HEK293 (cell line): ENCODE measurements around the gene CA5A.
A peak's percentile ranks its signal among the peaks of the same experiment; 100 is the strongest.
"Not testable (repeated sequence)": the region's sequence is repeated elsewhere in the genome, so short reads cannot be mapped to it uniquely, and the experiment has no call there.

Experiments used
- CTCF ChIA-PET: fragments of 350-600 bp; formaldehyde crosslinking; extraction: SDS; loops from one replicate; lab custom pipeline; 2021; ENCODE audit warnings: antibody characterized with exemption; lab: Yijun Ruan, JAX
- POLR2A ChIA-PET: fragments of 300-600 bp; formaldehyde crosslinking; extraction: SDS; loops from one replicate; lab custom pipeline; 2020; ENCODE audit warnings: antibody characterized with exemption, inconsistent platforms; lab: Yijun Ruan, JAX
- H3K27ac ChIP-seq: fragments of 200-500 bp; sonication (Bioruptor generic); 2 replicates; pipeline ENCODE4 v1.5.1; 2014; ENCODE audit warnings: low read depth, low read length, control low read depth, inconsistent platforms; ENCODE audit errors: extremely low read depth
- H3K36me3 ChIP-seq, 2 experiments: fragments of 200-500 bp in 1 of 2; sonication (Bioruptor generic) in 1 of 2; 1 replicate in 1 of 2; 2 replicates in 1 of 2; pipeline ENCODE4 v1.5.1; 2014 to 2017; ENCODE audit warnings: inconsistent platforms in 2 of 2, low read length in 2 of 2; ENCODE audit not compliant: control insufficient read depth in 2 of 2, insufficient read depth in 1 of 2
- H3K4me1 ChIP-seq: fragments of 200-500 bp; sonication (Bioruptor generic); 2 replicates; pipeline ENCODE4 v1.5.1; 2014; ENCODE audit warnings: mild to moderate bottlenecking, low read length, inconsistent platforms; ENCODE audit not compliant: control insufficient read depth, insufficient read depth
- H3K4me3 ChIP-seq: 2 replicates; pipeline ENCODE4 v1.5.1; 2011; ENCODE audit warnings: low read depth, mild to moderate bottlenecking, control low read depth, low read length, moderate library complexity
- H3K9me3 ChIP-seq: fragments of 200-500 bp; sonication (Bioruptor generic); 2 replicates; pipeline ENCODE4 v1.5.1; 2014; ENCODE audit warnings: low read depth, low read length, inconsistent platforms; ENCODE audit not compliant: control insufficient read depth, insufficient read depth
- EGR2 ChIP-seq: fragments of 450-650 bp; formaldehyde crosslinking; IDR thresholded peaks from 2 replicates; pipeline ENCODE4 v1.5.1; 2016; ENCODE audit warnings: low read depth, missing biosample characterization, missing genetic modification characterization
- KLF8 ChIP-seq: fragments of 450-650 bp; formaldehyde crosslinking; IDR thresholded peaks from 2 replicates; pipeline ENCODE4 v1.5.1; 2016; ENCODE audit warnings: missing biosample characterization, missing genetic modification characterization
- SALL2 ChIP-seq: fragments of 450-650 bp; formaldehyde crosslinking; IDR thresholded peaks from 2 replicates; pipeline ENCODE4 v1.5.0; 2017; ENCODE audit warnings: missing biosample characterization, mild to moderate bottlenecking, missing genetic modification characterization, borderline replicate concordance
- SETDB1 ChIP-seq: IDR thresholded peaks from one replicate; pipeline ENCODE4 v1.6.1; 2017; ENCODE audit warnings: mild to moderate bottlenecking, low read length, moderate library complexity, mixed read lengths; ENCODE audit not compliant: insufficient read length
- SP2 ChIP-seq: fragments of 450-650 bp; formaldehyde crosslinking; IDR thresholded peaks from 2 replicates; pipeline ENCODE4 v1.5.1; 2016; ENCODE audit warnings: missing biosample characterization, missing genetic modification characterization
- SP3 ChIP-seq: fragments of 450-650 bp; formaldehyde crosslinking; IDR thresholded peaks from 2 replicates; pipeline ENCODE4 v1.5.1; 2016; ENCODE audit warnings: missing biosample characterization, missing genetic modification characterization
- YY2 ChIP-seq: fragments of 450-650 bp; formaldehyde crosslinking; IDR thresholded peaks from 2 replicates; pipeline ENCODE4 v1.5.1; 2016; ENCODE audit warnings: missing biosample characterization, missing genetic modification characterization
- ZBTB20 ChIP-seq: fragments of 450-650 bp; formaldehyde crosslinking; IDR thresholded peaks from 2 replicates; pipeline ENCODE4 v1.5.1; 2016; ENCODE audit warnings: missing biosample characterization, missing genetic modification characterization
- ZBTB21 ChIP-seq: fragments of 450-650 bp; formaldehyde crosslinking; IDR thresholded peaks from 2 replicates; pipeline ENCODE4 v1.5.1; 2017; ENCODE audit warnings: missing biosample characterization, missing genetic modification characterization
- ZBTB8A ChIP-seq: fragments of 450-650 bp; formaldehyde crosslinking; IDR thresholded peaks from 2 replicates; pipeline ENCODE4 v1.5.1; 2016; ENCODE audit warnings: missing biosample characterization, missing genetic modification characterization
- ZEB2 ChIP-seq: fragments of 450-650 bp; formaldehyde crosslinking; IDR thresholded peaks from 2 replicates; pipeline ENCODE4 v1.5.1; 2016; ENCODE audit warnings: missing biosample characterization, missing genetic modification characterization
- ZFP69B ChIP-seq: fragments of 450-650 bp; formaldehyde crosslinking; IDR thresholded peaks from 2 replicates; pipeline ENCODE4 v1.5.1; 2016; ENCODE audit warnings: missing biosample characterization, missing genetic modification characterization
- ZIC2 ChIP-seq: fragments of 450-650 bp; formaldehyde crosslinking; IDR thresholded peaks from 2 replicates; pipeline ENCODE4 v1.5.1; 2016; ENCODE audit warnings: missing biosample characterization, missing genetic modification characterization
- ZNF335 ChIP-seq: fragments of 450-650 bp; formaldehyde crosslinking; conservative IDR thresholded peaks from 2 replicates; pipeline ENCODE4 v1.5.1; 2016; ENCODE audit warnings: missing biosample characterization, missing genetic modification characterization
- ZNF514 ChIP-seq: fragments of 450-650 bp; formaldehyde crosslinking; IDR thresholded peaks from 2 replicates; pipeline ENCODE4 v1.5.1; 2016; ENCODE audit warnings: missing biosample characterization, missing genetic modification characterization
- ZNF555 ChIP-seq: fragments of 450-650 bp; formaldehyde crosslinking; conservative IDR thresholded peaks from 2 replicates; pipeline ENCODE4 v1.5.1; 2017; ENCODE audit warnings: missing biosample characterization, mild to moderate bottlenecking, missing genetic modification characterization, inconsistent platforms
- ZNF660 ChIP-seq: fragments of 450-650 bp; IDR thresholded peaks from 2 replicates; pipeline ENCODE4 v1.5.1; 2018; ENCODE audit warnings: missing biosample characterization, mild to moderate bottlenecking, missing genetic modification characterization
- ZNF701 ChIP-seq: fragments of 450-650 bp; formaldehyde crosslinking; IDR thresholded peaks from 2 replicates; pipeline ENCODE4 v1.5.1; 2016; ENCODE audit warnings: missing biosample characterization, missing genetic modification characterization
- TF ChIP-seq, protein P1 (sequence below): fragments of 450-650 bp; formaldehyde crosslinking; IDR thresholded peaks from 2 replicates; pipeline ENCODE4 v1.5.1; 2016; ENCODE audit warnings: missing biosample characterization, missing genetic modification characterization
- TF ChIP-seq, protein P2 (sequence below): fragments of 450-650 bp; formaldehyde crosslinking; IDR thresholded peaks from 2 replicates; pipeline ENCODE4 v1.5.1; 2016; ENCODE audit warnings: missing biosample characterization, missing genetic modification characterization
- TF ChIP-seq, protein P3 (sequence below): fragments of 450-650 bp; formaldehyde crosslinking; IDR thresholded peaks from 2 replicates; pipeline ENCODE4 v1.5.1; 2016; ENCODE audit warnings: missing biosample characterization, missing genetic modification characterization
- TF ChIP-seq, protein P4 (sequence below): fragments of 450-650 bp; formaldehyde crosslinking; IDR thresholded peaks from 2 replicates; pipeline ENCODE4 v1.5.1; 2016; ENCODE audit warnings: missing biosample characterization, missing genetic modification characterization, borderline replicate concordance

CA5A gene

DNA sequence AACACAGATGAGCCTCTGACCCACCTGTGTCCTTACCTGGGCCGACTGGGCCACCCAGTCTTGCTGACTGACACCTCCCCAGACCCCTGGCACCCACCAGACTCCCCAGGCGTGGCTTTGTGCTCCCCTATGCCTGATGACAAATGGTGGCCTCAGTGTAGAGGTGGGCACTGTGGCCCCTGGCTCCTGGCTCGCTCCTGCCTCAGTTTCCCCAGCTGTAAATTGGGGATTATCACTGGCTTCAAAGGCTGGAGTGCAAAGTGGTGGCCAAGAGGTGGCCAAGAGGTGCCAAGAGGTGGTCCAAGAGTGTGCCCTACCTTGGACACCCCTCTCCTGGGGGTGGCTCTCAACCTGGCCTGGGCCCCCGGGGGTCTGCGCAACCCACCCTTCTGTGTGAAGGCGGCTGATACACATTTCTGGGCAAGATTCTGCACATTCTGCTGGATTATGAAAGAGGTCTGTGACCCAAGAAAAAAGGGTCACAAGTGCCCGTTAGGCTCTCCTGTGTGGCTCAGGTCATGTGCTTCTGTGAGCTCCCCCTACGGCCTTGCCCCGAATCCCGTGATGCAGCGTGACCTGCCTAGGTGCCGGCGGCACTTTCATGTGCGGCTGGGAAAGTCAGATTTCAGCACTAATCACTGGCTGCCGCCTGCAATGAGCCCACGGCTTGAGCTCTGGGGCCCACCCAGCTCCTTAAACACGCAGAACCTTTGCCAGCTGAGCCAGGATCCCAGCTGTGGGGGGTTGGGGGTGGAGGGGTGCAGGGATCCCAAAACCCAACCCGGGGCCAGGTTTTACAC lies 74.8 kb downstream of the CA5A start:
- ChIA-PET CTCF (interaction anchor here (1.2 to 3.7 kb wide), 2 partner anchors 12 to 83 kb away, joined by 3 to 29 read pairs; no protein-coding TSS in a partner anchor), POLR2A (interaction anchor here (0.6 to 2.3 kb wide), 2 partner anchors 9 to 96 kb away, joined by 3 to 11 read pairs; partner anchors contain the start of gene KLHDC4)
- H3K9me3 ChIP-seq, H3K27ac ChIP-seq, H3K4me3 ChIP-seq, H3K4me1 ChIP-seq, H3K36me3 ChIP-seq: not testable (repeated sequence)
- TF ChIP-seq, protein P1, sequence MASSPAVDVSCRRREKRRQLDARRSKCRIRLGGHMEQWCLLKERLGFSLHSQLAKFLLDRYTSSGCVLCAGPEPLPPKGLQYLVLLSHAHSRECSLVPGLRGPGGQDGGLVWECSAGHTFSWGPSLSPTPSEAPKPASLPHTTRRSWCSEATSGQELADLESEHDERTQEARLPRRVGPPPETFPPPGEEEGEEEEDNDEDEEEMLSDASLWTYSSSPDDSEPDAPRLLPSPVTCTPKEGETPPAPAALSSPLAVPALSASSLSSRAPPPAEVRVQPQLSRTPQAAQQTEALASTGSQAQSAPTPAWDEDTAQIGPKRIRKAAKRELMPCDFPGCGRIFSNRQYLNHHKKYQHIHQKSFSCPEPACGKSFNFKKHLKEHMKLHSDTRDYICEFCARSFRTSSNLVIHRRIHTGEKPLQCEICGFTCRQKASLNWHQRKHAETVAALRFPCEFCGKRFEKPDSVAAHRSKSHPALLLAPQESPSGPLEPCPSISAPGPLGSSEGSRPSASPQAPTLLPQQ (tag by site-specific recombination): peak; percentile 71
- peak; percentile 51; the same call in 1 of the 2 replicates for TF ChIP-seq ZFP69B (tag by site-specific recombination)

DNA sequence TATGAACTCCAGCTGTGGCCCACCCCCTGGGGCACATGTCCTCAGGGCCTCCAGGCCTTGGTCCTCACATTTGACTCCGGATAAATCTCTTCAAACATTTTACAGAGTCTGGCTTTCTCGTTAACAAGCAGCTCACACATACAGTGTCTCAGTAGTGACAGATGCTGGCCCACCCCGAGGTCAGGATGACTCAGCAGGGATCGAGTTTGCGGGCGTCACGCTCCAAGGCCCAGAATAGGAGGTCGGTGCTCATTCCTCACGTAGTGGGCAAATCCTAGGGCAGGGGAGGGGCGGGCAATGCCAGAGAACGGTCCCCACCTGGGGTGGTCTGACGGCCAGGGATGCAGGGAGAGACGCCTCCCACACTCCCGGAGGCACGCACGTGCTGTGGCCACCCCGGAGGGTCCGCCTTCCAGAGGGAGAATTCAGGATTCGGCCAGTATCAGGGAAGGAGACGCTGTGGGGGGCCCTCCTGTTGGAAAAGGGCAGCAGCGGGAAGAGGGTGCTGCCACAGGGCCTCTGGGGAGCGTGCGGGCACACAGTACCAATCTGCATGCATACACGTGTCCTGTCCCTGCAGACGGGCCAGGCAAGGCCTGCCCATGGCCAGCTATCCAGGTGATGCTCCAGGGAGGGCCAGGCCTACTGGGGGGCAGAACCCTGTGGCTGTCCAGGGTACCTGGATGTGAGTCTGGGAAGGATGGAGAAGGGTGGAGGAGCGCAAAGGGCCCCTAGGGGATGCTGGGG lies 75.6 kb downstream of the CA5A start:
- Histone ChIP-seq H3K4me1 (peaks cover 3% of the 10 kb centered on the region), H3K9me3 (no peaks in the 10 kb centered on the region), H3K4me3 (no peak overlapping the region), H3K36me3 (peaks cover 0 to 4% of the 10 kb centered on the region in 2 experiments; a peak in 1 of 3 replicates), H3K27ac (no peak overlapping the region; the same call in 1 of the 2 replicates)
- ChIA-PET CTCF (interaction anchor here (1.2 to 3.7 kb wide), 3 partner anchors 11 to 82 kb away, joined by 3 to 29 read pairs (median 7); no protein-coding TSS in a partner anchor), POLR2A (interaction anchor here (0.6 to 2.3 kb wide), 2 partner anchors 10 to 95 kb away, joined by 3 to 11 read pairs; partner anchors contain the start of gene KLHDC4)
- TF ChIP-seq, protein P2, sequence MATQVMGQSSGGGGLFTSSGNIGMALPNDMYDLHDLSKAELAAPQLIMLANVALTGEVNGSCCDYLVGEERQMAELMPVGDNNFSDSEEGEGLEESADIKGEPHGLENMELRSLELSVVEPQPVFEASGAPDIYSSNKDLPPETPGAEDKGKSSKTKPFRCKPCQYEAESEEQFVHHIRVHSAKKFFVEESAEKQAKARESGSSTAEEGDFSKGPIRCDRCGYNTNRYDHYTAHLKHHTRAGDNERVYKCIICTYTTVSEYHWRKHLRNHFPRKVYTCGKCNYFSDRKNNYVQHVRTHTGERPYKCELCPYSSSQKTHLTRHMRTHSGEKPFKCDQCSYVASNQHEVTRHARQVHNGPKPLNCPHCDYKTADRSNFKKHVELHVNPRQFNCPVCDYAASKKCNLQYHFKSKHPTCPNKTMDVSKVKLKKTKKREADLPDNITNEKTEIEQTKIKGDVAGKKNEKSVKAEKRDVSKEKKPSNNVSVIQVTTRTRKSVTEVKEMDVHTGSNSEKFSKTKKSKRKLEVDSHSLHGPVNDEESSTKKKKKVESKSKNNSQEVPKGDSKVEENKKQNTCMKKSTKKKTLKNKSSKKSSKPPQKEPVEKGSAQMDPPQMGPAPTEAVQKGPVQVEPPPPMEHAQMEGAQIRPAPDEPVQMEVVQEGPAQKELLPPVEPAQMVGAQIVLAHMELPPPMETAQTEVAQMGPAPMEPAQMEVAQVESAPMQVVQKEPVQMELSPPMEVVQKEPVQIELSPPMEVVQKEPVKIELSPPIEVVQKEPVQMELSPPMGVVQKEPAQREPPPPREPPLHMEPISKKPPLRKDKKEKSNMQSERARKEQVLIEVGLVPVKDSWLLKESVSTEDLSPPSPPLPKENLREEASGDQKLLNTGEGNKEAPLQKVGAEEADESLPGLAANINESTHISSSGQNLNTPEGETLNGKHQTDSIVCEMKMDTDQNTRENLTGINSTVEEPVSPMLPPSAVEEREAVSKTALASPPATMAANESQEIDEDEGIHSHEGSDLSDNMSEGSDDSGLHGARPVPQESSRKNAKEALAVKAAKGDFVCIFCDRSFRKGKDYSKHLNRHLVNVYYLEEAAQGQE (tag by site-specific recombination): peak; percentile 36; the same call in 1 of the 2 replicates
- TF ChIP-seq YY2 (tag by site-specific recombination) (no peak), ZNF701 (tag by site-specific recombination) (no peak), SP2 (peak; percentile 48), EGR2 (tag by site-specific recombination) (no peak), ZBTB8A (peak; percentile 77), ZEB2 (tag by site-specific recombination) (peak; percentile 38; the same call in 1 of the 2 replicates), ZNF335 (tag by site-specific recombination) (peak; percentile 41), SP3 (tag by site-specific recombination) (no peak), SALL2 (tag by site-specific recombination) (no peak), SETDB1 (no peak), ZBTB21 (tag by site-specific recombination) (peak; percentile 17; the same call in 1 of the 2 replicates), ZIC2 (tag by site-specific recombination) (peak; percentile 81), ZNF660 (tag by site-specific recombination) (peak; percentile 38; the same call in 1 of the 2 replicates), KLF8 (tag by site-specific recombination) (peak; percentile 16; the same call in 1 of the 2 replicates), ZNF514 (no peak), ZNF555 (tag by site-specific recombination) (no peak), ZBTB20 (0 out of 2 replicates have a peak, but pooled peaks have one; percentile 31)
- TF ChIP-seq, protein P3, sequence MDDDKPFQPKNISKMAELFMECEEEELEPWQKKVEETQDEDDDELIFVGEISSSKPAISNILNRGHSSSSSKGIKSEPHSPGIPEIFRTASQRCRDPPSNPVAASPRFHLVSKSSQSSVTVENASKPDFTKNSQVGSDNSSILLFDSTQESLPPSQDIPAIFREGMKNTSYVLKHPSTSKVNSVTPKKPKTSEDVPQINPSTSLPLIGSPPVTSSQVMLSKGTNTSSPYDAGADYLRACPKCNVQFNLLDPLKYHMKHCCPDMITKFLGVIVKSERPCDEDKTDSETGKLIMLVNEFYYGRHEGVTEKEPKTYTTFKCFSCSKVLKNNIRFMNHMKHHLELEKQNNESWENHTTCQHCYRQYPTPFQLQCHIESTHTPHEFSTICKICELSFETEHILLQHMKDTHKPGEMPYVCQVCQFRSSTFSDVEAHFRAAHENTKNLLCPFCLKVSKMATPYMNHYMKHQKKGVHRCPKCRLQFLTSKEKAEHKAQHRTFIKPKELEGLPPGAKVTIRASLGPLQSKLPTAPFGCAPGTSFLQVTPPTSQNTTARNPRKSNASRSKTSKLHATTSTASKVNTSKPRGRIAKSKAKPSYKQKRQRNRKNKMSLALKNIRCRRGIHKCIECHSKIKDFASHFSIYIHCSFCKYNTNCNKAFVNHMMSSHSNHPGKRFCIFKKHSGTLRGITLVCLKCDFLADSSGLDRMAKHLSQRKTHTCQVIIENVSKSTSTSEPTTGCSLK (tag by site-specific recombination): no peak
- TF ChIP-seq, protein P4, sequence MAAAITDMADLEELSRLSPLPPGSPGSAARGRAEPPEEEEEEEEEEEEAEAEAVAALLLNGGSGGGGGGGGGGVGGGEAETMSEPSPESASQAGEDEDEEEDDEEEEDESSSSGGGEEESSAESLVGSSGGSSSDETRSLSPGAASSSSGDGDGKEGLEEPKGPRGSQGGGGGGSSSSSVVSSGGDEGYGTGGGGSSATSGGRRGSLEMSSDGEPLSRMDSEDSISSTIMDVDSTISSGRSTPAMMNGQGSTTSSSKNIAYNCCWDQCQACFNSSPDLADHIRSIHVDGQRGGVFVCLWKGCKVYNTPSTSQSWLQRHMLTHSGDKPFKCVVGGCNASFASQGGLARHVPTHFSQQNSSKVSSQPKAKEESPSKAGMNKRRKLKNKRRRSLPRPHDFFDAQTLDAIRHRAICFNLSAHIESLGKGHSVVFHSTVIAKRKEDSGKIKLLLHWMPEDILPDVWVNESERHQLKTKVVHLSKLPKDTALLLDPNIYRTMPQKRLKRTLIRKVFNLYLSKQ (tag by site-specific recombination): no peak
